Memory B cell (primary cell): ENCODE data around the gene JPT1.

Experiments used
- ATAC-seq: fragments of 150-1000 bp; cut with Tn5 transposase; 2 replicates; pipeline ENCODE4 v1.10.0; 2021; ENCODE audit warnings: low read depth, mild to moderate bottlenecking, moderate library complexity
- DNase-seq, 2 donors: peaks; one replicate each; pipeline ENCODE4 v3.0.0; 2022; ENCODE audit warnings: low spot score in 2 of 2
- H3K27ac Mint-ChIP-seq: one replicate; pipeline ENCODE4 v1.8.0; 2022; ENCODE audit warnings: mild to moderate bottlenecking, moderate library complexity, mixed read lengths
- H3K27me3 Mint-ChIP-seq: one replicate; pipeline ENCODE4 v1.8.0; 2022; ENCODE audit warnings: mixed read lengths
- H3K36me3 Mint-ChIP-seq: one replicate; pipeline ENCODE4 v1.8.0; 2022; ENCODE audit warnings: mild to moderate bottlenecking, mixed read lengths
- H3K4me1 Mint-ChIP-seq: one replicate; pipeline ENCODE4 v1.8.0; 2022; ENCODE audit warnings: mixed read lengths
- H3K4me3 Mint-ChIP-seq: one replicate; pipeline ENCODE4 v1.8.0; 2022; ENCODE audit warnings: mild to moderate bottlenecking, moderate library complexity, mixed read lengths
- H3K9me3 Mint-ChIP-seq: one replicate; pipeline ENCODE4 v1.8.0; 2022; ENCODE audit warnings: mixed read lengths

JPT1 gene, protein sequence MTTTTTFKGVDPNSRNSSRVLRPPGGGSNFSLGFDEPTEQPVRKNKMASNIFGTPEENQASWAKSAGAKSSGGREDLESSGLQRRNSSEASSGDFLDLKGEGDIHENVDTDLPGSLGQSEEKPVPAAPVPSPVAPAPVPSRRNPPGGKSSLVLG

GRCh38 chr17:75154195-75155106 lies at the start of gene JPT1:
Gene JPT1 (minus strand): TSS chr17:75154512. CDS start chr17:75154397, 115 bp downstream.
- Mint-ChIP-seq H3K36me3 (peaks cover 3% of the 10 kb centered on the region), H3K27me3 (no peaks in the 10 kb centered on the region), H3K27ac (peak within 1 kb of the TSS; percentile 89), H3K4me3 (peak within 1 kb of the TSS; percentile 92), H3K9me3 (no peaks in the 10 kb centered on the region), H3K4me1 (peaks cover 24% of the 10 kb centered on the region)
- peak; percentile 77 to 93 for DNase-seq
- ATAC-seq, result peak; percentile 93

DNA sequence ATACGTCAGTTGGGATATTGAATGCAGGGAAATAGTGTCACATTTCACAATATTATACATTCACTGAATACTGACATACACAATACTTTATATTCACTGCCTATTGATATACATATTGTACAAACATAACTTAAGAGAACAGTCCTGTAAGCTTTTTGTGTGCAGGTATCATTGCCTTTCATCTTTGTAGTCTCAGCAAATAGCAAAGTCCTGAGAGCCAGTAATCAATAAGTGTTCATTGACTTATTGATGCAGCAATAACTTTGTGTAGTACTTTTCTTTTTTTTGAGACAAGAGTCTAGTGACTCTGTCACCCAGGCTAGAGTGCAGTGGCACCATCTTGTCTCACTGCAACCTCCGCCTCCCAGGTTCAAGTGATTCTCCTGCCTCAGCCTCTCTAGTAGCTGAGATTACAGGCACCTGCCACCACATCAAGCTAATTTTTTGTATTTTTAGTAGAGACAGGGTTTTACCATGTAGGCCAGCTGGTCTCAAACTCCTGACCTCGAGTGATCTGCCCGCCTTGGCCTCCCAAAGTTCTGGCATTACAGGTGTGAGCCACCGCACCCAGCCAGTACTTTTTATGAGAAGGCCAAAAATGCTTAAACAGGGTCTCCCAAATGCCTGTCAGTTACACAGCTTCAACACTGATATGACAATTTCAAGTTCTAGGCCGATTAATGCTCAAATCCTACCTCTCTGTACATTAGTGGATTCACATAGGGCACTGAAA lies 45.7 kb upstream of the JPT1 start:
- Mint-ChIP-seq H3K27me3 (no peaks in the 10 kb centered on the region), H3K27ac (no peak overlapping the region), H3K36me3 (no peaks in the 10 kb centered on the region), H3K4me1 (peaks cover 3% of the 10 kb centered on the region), H3K4me3 (no peak overlapping the region), H3K9me3 (no peaks in the 10 kb centered on the region)
- DNase-seq (no peak), ATAC-seq (no peak)

DNA sequence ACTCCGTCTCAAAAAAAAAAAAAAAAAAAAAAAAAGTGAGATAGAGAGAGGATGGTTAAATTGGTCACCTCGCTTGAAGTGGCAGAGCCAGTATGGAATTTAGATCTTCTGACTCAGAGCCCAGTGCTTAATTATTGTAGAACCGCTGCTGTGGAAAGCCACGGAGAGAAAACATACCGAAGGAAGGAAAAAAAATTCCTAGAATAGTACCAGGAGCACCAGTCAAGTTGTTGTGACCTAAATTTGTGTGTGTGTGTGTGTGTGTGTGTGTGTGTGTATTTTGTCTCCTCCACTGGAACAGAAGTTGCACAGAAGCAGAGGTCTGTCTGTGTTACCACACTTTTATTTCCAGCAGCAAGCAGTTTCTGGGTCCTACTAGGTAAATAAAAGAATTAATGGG lies 40.6 kb upstream of the JPT1 start:
- Mint-ChIP-seq H3K27ac (no peak overlapping the region), H3K4me1 (no peaks in the 10 kb centered on the region), H3K36me3 (no peaks in the 10 kb centered on the region), H3K27me3 (no peaks in the 10 kb centered on the region), H3K9me3 (no peaks in the 10 kb centered on the region), H3K4me3 (no peak overlapping the region)
- no peak for ATAC-seq
- DNase-seq, result no peak

DNA sequence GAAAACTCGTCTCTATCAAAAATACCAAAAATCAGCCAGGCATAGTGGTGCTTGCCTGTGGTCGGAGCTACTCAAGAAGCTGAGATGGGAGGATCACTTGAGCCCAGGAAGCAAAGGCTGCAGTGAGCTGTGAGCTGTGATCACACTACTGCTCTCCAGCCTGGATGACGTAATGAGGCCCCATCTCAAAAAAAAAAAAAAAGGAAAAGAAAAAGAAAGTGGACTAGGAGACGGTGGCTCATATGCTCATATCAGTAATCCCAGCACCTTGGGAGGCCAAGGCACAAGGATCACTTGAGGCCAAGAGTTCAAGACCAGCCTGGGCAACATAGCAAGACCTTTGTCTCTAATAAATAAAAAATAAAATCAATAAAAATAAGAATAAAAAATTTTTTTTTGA lies 37.3 kb upstream of the JPT1 start:
- Mint-ChIP-seq H3K36me3 (no peaks in the 10 kb centered on the region), H3K9me3 (no peaks in the 10 kb centered on the region), H3K4me3 (no peak overlapping the region), H3K27me3 (no peaks in the 10 kb centered on the region), H3K27ac (no peak overlapping the region), H3K4me1 (peaks cover 4% of the 10 kb centered on the region)
- ATAC-seq (no peak), DNase-seq (no peak)

DNA sequence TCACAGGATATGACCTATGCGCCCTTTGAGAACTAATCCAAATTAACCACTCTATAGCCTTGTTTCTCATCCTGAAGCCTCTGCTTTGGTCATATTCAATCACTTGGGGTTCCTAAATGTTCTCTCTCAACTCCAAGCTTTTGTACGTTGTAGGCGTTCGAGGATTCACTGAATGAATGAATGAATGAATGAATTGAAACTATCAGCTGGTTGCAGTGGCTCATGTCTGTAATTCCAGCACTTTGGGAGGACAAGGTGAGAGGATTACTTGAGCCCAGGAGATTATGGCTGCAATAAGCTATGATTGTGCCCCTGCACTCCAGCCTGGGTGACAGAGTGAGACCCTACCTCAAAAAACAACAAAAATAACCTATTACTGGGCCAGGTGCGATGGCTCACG lies 34.3 kb upstream of the JPT1 start:
- H3K9me3 Mint-ChIP-seq, result peaks cover 3% of the 10 kb centered on the region
- ATAC-seq, result no peak
- H3K27ac Mint-ChIP-seq, result no peak overlapping the region

GRCh38 chr17:75183999-75184884 lies 29.9 kb upstream of the JPT1 start:
- ATAC-seq, result no peak
- peaks cover 4% of the 10 kb centered on the region for H3K36me3 Mint-ChIP-seq
- peaks cover 20% of the 10 kb centered on the region for H3K4me1 Mint-ChIP-seq
- peaks cover 3% of the 10 kb centered on the region for H3K9me3 Mint-ChIP-seq
- peak overlapping the region; percentile 83 for H3K4me3 Mint-ChIP-seq
- H3K27ac Mint-ChIP-seq, result peak overlapping the region; percentile 95
- no peak for DNase-seq
- H3K27me3 Mint-ChIP-seq, result no peaks in the 10 kb centered on the region

More for the DNA sequence above, 34.3 kb upstream of the JPT1 start:
- Mint-ChIP-seq H3K36me3 (peaks cover 2% of the 10 kb centered on the region), H3K4me3 (no peak overlapping the region), H3K27me3 (no peaks in the 10 kb centered on the region), H3K4me1 (peaks cover 13% of the 10 kb centered on the region)
- DNase-seq, result no peak

DNA sequence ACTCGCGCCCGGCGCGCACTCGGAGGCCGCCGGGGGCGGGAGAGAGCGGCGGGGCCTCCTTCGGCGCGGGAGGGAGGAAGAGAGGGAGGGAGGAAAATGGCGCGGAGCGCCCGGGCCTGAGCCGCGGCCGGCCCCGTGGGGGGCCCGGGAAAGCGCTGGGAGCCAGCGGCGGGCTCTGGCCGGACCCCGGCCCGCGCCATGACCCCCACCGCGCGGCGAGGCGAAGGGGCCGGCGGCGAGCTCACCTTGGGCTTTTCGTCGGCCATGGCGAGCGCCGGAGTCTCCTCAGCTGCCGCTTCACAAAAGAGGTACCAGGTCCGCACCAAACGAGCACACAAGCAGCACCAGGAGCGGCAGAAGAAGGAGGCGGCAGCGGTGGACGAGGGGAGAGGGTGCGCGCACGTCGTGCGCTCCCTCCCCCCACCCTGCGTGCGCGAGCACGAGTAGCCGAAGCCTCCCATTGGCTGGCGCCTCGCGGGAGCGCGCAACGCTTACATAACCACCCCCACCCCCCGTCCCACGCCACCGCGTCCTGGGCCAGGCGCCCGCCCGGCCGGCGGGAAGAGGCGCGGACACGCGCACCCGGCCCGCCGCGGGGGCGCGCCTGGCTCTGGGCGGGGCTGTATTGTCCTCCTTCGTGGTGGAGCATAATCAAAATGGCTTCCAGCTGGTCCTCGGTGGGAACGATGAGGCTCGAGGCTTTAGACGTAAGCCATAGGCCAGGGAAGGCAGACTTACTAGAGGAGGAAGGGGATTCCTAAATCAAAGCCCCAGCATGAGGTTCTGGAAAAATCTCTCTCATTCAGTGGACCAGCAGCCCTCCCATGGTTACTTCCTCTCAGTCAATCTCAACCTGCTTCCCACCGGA lies 28.5 kb upstream of the JPT1 start, which contains the start of gene SUMO2:
Gene SUMO2, minus strand, starts transcription at position 391 of the 868 bp plus-strand sequence. Its CDS starts 125 bp downstream, at position 266.
- Mint-ChIP-seq H3K4me1 (peaks cover 18% of the 10 kb centered on the region), H3K27ac (peak within 1 kb of the TSS; percentile 95), H3K27me3 (no peaks in the 10 kb centered on the region), H3K9me3 (peaks cover 3% of the 10 kb centered on the region), H3K36me3 (peaks cover 4% of the 10 kb centered on the region), H3K4me3 (peak within 1 kb of the TSS; percentile 83)
- ATAC-seq, result peak; percentile 80
- peak; percentile 93 to 97 for DNase-seq

DNA sequence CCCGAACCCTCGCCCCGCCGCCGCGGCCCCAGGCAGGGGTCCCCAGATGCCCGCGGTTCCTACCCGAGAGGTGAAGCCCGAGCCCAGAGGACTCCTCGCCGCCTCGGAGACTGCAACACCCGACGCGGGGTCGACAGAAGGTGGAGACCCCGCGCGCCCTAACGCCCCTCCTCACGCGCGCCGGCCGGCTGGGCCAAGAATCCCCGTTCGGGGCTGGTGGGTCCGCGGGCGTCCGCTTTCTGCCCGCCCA lies 27.9 kb upstream of the JPT1 start:
- peak overlapping the region; percentile 95 for H3K27ac Mint-ChIP-seq
- H3K27me3 Mint-ChIP-seq, result no peaks in the 10 kb centered on the region
- H3K9me3 Mint-ChIP-seq, result peaks cover 3% of the 10 kb centered on the region
- H3K4me1 Mint-ChIP-seq, result peaks cover 18% of the 10 kb centered on the region
- ATAC-seq (peak; percentile 3), DNase-seq (peak in 1 of 2 donors; percentile 51)
- peaks cover 4% of the 10 kb centered on the region for H3K36me3 Mint-ChIP-seq
- H3K4me3 Mint-ChIP-seq, result peak overlapping the region; percentile 83

DNA sequence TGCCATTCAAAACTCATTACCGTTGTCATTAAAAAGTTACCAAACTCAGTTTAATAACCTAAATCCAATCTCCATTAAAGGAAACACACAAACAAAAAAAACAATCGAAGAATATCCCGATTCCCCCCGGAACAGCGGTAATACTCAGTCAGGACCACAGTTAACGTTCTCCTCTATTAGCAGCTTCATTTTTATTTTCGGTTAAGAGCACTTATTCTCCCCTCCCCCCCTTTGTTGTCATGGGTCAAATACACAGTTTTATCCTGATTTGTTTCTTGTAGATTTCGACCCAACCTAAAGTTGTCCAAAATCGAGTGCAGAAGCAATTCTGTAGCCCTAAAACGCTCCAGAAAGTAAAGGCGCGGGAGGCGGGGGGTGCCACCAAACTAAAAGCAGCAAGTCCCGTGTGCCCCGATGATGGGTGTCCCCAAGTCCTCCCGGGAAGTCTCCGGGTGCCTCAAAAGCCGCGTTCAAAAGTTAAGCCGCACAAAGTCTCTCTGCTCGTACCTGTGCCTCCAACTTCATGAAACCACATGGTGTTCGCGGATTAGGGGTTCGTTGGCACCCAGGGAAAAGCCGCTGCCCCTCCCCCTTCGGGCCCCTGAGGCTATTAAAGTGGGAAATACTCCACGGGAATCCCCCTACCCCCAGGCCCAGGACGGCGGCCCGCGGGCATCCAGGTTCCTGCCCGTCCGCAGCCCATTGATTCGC lies 27.5 kb upstream of the JPT1 start:
- H3K4me3 Mint-ChIP-seq, result peak overlapping the region; percentile 83
- peaks cover 4% of the 10 kb centered on the region for H3K36me3 Mint-ChIP-seq
- peak; percentile 1 for ATAC-seq
- H3K27me3 Mint-ChIP-seq, result no peaks in the 10 kb centered on the region
- H3K9me3 Mint-ChIP-seq, result peaks cover 3% of the 10 kb centered on the region
- peaks cover 19% of the 10 kb centered on the region for H3K4me1 Mint-ChIP-seq
- DNase-seq, result peak in 1 of 2 donors; percentile 7
- H3K27ac Mint-ChIP-seq, result peak overlapping the region; percentile 95

- peak overlapping the region; percentile 83 for H3K4me3 Mint-ChIP-seq
- peaks cover 22% of the 10 kb centered on the region for H3K4me1 Mint-ChIP-seq
- H3K27me3 Mint-ChIP-seq, result no peaks in the 10 kb centered on the region
- peaks cover 5% of the 10 kb centered on the region for H3K36me3 Mint-ChIP-seq
- no peak for DNase-seq
- H3K27ac Mint-ChIP-seq, result peak overlapping the region; percentile 95
- no peak for ATAC-seq
- H3K9me3 Mint-ChIP-seq, result peaks cover 3% of the 10 kb centered on the region
These were observed 26.8 kb upstream of the JPT1 start for GRCh38 chr17:75181110-75181509.

DNA sequence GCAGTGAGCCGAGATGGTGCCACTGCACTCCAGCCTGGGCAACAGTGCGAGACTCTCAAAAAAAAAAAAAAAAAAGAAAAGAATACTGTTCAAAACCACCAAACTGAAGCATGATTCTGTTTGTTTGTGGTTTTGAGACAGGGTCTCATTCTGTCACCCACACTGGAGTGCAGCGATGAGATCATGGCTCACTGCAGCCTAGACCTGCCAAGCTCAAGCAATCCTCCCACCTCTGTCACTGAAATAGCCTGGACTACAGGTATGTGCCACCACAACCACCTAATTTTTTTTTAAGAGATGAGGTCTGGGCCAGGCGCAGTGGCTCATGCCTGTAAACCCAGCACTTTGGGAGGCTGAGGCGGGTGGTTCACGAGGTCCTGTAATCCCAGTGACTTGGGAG lies 24.1 kb upstream of the JPT1 start:
- peaks cover 12% of the 10 kb centered on the region for H3K4me1 Mint-ChIP-seq
- H3K9me3 Mint-ChIP-seq, result no peaks in the 10 kb centered on the region
- H3K4me3 Mint-ChIP-seq, result no peak overlapping the region
- ATAC-seq, result no peak
- no peaks in the 10 kb centered on the region for H3K27me3 Mint-ChIP-seq
- no peak for DNase-seq
- H3K27ac Mint-ChIP-seq, result no peak overlapping the region
- H3K36me3 Mint-ChIP-seq, result peaks cover 10% of the 10 kb centered on the region

DNA sequence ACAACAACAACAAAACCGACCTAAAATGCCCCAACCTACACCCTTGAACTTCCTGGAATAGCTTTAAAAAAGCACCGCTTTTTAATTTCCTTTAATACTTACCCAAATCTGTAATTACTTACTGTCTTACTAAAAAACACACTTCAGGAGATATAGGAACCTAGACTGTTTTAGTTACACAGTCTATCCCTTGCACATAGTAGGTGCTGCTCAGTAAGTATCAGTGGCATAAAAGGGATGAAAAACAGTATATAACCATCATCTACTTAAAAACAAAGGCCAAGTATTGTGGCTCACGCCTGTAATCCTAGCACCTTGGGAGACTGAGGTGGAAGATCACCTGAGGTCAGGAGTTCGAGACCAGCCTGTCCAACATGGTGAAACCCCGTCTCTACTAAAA lies 22.3 kb upstream of the JPT1 start:
- Mint-ChIP-seq H3K4me1 (peaks cover 11% of the 10 kb centered on the region), H3K36me3 (peaks cover 12% of the 10 kb centered on the region), H3K27me3 (no peaks in the 10 kb centered on the region), H3K27ac (no peak overlapping the region), H3K9me3 (no peaks in the 10 kb centered on the region), H3K4me3 (no peak overlapping the region)
- ATAC-seq, result no peak
- no peak for DNase-seq
